Measurements from ENCODE around the gene UBE2E3.

Gene UBE2E3

DNA sequence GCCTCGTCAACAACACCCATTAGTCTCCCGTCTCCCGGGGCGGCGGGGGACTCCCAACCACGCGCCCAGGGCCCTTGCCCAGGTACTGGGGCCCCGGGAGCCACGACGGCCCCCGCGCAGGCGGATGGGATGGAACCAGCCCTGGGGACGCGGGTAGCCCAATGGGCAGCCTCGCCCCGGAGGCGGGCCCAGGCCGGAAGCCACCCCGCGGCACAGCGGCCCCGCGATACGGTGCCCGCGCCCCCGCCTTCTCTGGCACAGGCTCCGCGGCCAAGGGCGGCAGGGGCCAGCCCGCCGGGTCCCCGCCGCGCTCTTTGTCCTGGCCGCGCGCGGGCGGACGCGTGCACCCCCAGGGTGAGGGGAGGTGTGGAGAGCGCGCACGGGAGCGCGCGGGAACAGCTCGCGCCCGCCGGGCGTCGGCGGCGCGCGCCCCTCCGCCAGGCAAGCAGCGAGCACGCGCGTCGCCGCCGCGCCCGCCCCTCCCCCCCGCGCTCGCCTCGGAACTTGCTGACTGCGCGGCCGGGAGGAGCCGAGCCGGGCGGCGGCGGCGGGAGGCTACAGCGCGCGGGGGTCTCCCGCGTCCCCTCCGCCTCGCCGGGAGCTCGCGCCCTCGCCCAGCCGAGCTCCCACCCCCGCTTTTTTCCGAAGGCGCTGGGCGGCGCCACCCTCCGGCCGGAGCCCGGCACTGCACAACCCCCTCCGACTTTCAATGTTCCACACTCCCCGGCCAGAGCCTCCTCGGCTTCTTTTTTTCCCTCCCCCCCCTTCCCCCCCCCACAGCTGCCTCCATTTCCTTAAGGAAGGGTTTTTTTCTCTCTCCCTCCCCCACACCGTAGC is at the start of gene UBE2E3:
Gene UBE2E3 (plus strand): TSS at position 500 of the 837 bp plus-strand sequence. CDS start 1,438 bp downstream, outside the sequence.
- peak; percentile 73 for DNase-seq

DNA sequence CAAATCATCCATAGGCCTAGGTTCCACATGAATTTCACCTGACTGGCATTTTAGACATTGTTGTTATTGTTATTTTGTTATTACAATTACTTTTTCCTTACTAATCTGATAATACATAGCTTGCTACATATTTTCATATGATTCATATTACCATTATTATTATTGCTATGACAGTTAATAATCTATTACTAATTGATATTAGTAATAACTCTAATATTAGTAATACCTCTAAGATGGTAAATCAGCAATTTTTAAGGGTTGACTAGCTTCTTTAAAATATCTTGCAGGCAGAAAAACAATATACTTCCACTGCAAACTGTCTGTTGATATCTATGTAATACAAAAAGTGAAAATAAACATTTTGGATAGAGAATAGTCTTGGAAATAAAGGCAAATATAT is 48.6 kb upstream of the UBE2E3 start:
- no peak for DNase-seq

DNA sequence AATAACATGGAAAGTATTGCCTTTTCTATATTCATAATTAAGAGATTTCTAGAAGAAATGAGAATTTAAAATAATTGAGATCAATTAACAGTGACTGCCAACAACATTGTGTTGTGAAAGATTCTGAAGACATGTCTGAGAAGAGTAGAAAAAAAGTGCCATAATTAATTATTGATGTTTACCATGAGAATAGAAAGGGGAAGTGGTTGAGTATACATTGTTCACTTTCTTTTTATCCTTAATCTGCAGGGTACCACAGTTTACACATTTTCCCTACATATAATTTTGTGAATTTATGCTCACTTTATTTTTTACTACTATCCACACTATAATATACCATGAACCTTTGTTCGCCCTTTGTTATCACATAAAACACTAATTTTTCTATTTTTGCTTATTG is 47.1 kb upstream of the UBE2E3 start:
- DNase-seq: no peak

DNA sequence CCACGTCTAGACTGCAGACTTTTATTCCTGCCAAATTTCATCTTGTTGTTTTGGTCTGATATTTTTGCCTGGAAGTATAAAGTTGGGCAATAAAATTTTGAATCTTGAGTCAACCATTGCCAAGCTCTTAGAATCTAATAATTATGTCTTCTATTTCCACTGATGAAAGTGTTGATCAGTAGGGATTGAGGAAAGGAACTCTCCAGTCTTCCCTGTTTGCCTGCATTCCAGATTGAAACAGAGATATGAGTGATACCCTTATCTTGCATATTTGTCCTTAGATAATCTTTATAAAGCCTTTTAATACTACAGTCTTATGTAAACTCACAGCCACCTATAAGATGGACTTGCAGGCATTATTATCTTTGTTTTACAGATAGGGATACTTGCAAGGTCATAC is 45.5 kb upstream of the UBE2E3 start:
- DNase-seq: no peak

DNA sequence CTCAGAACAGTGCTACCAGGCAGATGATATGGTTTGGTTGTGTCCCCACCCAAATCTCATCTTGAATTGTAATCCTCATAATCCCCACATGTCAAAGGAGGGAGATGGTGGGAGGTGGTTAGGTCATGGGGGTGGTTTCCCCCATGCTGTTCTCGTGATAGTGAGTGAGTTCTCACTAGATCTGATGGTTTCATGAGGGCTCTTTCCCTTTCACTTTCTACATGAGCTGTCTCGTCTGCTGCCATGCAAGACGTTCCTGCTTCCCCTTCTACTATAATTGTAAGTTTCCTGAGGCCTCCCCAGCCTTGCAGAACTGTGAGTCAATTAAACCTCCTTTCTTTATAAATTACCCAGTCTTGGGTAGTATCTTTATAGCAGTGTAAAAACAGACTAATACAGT is 42.9 kb upstream of the UBE2E3 start:
- peak; percentile 66 for DNase-seq

DNA sequence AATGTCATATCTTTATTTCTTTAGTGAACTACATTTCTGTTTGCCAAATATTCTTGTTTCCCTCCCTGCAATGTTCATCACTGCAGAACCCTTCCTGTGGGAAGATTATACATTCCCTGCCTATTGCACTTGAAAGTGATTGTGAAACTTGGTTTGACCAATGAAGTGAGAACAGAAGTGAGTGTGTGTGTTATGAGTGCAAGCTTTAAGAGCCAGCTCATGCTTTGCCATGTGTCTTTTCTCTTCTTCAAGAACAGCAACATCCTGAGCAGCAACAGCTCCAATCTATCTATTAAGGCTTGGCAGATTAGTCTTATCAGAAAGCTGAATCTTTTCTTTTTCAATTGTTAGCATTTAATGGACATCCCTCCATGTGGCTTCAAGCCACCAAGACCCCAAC is 42.0 kb upstream of the UBE2E3 start:
- no peak for DNase-seq

DNA sequence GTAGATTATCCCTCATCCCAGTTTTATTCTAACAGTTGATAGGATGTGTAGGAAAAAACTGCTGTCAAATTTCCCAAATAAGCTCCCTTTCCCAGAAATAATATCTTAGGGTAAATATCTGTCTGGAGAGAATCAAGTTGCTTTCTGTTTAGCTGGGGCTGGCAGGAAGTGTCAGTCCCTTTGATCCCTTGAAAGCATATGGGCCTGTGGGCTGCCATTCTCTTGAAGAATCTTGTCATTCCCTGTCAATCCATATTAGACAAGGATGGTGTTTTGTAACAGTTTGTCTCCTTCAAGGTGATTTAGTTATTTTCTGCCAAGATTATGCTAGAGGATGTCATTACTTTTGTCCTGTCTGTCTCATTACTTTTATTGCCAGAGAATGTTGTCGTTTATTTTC is 37.1 kb upstream of the UBE2E3 start:
- DNase-seq: no peak

DNA sequence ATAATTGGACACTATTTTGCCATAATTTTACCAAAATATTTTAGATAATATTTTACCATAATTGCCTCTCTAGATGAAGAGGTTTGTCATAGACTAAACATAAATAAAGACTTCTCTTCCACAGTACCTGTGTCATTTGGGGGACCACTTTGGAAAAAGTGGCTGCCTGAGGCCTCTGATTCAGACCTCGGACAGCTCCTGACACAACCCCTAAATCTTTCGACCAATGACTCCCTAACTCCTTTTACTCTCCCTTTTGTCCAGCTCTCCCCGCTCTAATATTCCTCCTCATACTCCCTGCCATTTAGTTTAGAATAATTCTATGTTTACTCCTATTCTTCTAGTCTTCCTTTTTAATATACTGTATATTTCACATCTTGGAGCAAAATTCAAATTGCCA is 36.0 kb upstream of the UBE2E3 start:
- DNase-seq: no peak

DNA sequence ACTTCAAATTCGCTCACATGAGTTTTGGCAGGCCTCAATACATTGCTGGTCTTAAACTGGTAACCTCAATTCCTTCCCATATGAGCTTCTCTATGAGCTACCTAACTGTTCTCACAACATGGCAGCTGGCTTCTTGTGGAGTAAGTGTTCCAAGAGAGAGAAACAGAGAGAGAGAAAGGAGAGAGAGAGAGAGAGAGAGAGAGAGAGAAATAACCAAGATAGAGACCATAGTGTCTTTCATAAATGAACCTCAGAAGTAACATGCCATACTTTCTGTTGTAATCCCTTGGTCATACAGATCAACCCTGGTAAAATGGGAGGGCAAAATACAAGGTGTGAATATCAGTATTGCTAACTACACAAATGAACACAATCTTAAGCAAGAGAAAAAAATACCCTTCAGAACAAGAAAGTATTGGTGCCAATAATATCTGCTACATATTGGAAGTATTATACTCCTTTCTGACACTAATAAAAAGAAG is 33.2 kb upstream of the UBE2E3 start:
- DNase-seq: no peak

DNA sequence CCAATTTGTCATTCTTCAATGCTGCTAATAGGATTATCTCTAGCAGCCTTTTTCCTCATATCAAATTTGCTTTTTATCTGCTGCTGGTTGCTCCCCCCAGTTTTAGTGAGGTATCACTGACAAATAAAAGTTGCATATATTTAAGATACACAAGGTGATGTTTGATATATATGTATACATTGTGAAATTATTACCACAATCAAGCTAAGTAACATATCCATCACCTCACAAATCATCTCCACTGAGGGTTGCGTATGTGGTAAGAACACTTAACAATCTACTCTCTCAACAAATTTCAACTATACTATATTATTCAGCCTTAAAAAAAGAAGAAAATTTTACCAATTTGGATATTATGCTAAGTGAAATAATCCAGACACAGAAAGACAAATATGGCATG is 30.5 kb upstream of the UBE2E3 start:
- no peak for DNase-seq

DNA sequence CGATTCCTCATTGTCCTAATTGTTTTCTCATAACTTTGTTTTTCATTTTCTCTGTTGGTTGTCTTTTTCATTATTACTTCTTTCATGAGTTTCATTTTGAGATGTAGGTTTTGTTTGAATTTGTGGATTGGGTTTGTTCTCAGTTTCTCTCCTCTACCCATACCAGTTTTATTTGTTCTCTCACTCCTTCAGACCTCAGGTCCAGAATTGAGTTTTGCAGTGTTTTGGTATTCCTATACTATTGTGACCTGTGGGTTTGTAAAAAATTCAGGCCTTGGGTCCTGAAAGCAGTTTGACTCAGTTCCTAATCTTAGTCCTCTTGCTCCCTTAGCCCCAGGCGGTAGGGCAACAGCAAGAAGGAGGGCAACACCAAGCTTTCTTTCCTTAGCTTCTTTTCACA is 28.3 kb upstream of the UBE2E3 start:
- DNase-seq: no peak

DNA sequence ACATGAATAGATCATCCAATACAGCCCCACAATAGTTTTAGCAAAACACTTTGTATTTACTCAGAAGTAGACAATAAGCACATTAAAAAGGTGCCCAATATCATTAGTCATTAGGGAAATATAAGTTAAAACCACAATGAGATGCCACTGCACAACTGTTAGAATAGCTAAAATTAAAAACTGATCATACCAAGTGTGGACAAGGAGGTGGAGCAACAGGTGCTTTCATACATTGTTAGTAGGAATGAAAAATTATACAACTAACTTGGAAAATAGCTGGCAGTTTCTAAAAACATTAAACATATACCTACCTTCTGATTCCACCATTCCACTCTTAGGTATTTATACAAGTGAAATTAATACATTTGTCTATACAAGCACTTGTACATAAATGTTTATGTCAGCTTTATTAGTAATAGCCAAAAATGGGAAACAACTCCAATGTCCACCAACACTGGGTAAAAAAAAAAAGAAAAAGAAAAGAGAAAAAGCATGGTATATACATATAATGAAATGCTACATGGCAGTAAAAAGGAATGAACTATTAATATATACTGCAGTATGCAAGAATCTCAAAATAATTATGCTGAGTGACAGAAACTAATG is 27.6 kb upstream of the UBE2E3 start:
- DNase-seq: no peak

DNA sequence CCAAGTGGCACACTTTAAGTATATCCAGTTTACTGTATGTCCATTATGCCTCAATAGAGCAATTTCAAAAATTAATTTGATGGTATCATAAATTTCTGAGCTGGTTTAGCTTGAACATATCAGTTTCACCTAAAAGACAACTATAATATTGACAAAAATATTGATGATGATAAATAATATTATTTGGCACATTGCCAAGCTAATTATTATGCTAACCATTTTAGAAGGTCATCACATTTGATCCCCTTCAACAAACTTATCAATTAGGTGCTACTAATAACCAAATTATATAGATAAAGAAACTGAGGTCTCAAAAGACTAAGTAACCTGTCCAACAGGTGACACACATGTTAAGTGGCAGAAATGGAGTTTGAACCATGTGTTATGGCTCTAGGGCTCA is 26.9 kb upstream of the UBE2E3 start:
- no peak for DNase-seq

DNA sequence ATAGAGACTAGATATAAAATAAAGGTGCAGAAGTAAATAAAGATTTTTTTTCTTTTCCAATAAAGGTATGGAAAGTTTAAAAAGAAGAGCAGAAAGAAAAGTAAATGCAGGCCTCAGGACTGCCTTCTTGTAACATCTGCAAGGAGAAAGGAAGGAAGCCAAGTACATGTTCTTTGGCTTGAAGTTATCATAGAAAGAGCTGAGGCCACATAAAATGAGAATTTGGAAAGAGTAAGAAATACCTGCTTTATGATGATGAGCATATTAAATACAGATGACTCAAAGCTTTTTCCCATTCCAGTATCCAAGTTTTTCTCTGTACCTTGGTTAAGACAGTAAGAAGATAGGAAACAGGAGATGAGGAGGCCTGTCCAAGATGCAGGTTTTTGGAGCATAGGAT is 25.3 kb upstream of the UBE2E3 start:
- DNase-seq: no peak

DNA sequence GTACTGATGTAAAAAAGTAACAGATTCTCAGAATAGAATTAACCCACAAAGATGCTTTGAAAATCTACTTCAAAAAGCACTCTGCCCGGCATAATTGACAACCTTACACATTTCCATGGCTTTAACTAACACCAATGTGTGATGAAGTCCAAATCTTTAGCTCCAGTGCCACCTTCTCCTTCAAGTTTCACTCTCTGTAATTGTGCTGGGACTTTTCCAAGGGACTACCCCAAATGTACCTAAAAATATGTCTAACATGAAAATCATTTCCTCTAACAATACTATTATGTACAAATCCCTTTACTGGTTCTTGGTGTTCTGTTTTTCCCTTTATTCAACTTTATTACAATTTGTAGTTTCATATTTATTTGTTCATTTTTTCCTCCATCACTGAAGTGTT is 20.6 kb upstream of the UBE2E3 start:
- DNase-seq: no peak

DNA sequence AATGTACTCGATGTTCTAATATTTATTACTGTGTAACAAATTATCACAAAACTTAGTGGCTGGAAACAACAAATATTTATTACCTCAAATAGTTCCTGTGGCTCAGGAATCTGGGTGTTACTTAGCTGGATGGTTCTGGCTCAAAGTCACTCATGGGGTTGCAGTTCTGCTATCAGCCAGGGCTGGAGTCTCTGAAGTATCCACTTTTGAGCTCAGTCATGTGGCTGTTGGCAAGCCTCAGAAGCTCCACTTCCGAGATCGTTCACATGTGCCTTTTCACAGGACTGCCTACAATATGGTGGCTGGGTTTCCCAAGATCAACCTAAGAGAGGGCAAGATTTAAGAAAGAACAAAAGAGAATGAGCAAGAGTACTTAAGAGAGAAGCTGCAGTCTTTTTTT is 19.4 kb upstream of the UBE2E3 start:
- no peak for DNase-seq

DNA sequence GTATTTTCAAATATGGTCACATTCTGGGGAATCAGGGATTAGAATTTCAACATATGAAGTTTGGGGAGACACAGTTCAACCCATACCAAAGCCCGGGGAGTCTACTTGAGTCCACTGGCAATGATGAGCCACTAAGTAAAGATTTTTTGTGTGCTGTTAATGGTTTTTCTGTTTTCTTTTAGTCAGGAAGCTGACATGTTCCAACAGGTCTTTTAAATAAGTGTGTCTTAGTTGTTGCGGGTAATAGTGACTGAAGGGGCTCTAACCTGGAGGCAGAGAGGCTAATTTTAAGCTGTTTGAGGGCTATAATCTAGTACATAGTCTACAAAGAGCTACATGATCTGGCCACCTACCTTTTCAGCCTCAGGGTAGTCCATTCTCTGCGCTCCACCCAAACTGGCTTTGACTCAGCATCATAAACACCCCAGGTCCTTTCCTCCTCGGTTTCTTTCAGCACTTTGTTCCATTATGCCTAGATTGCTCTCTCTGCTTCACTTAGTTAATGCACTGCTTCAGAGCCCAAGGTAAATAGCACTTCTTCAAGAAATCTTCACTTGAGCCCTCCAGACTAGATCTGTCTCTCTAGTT is 17.6 kb upstream of the UBE2E3 start:
- no peak for DNase-seq

DNA sequence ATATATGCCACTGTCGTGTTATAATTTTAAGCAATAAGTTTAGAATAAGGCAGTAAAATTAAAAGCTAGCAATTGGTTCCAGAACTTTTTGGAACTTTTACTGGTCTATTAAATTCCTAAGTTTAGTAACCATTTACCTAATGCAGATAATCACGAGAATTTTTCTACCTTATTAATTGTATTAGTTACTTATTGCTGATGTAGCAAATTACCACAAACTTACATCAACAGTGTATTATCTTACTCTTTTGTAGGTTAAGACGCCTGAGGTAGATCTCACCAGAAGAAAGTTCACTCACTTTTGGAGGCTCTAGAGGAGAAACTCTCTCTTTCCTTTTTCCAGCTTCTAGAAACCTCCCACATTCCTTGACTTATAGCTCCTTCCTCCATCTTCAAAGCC is 14.0 kb upstream of the UBE2E3 start:
- DNase-seq: no peak

DNA sequence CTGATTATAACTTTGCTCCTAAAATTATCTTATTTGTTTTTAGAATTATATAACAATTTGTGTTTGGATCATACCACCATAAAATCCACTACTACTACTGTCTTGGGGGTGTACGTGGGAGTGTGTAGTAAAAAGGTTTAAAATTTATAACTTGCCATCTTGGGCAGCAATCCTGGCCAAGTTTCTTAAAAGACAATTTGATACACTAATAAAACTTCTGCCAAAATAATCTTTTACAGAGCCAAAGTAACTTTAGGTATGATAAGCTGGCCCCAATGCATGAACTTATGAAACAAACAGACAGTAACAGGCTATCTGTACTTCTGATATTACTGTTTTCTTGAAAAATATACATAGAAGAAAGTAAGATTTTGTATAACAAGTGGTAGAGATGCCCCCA is 11.3 kb upstream of the UBE2E3 start:
- DNase-seq: no peak

DNA sequence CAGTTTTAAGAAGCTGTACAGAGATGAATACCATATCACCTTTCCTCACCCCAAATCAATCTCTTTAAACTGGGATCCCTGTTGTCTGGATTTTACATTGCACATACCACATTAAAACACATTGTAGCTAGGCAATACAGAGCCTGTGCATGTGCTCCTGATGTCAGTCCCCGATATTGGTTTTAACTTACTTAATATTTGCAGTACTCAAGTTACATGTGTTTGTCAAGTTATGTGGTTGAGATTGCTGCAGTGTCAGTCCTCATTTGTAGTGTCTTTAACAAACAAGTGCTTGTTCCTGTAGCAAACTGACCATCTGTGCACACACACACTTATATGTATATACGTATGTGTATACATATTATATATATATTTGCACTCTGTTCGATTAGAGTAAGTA is 10.4 kb upstream of the UBE2E3 start:
- no peak for DNase-seq

DNA sequence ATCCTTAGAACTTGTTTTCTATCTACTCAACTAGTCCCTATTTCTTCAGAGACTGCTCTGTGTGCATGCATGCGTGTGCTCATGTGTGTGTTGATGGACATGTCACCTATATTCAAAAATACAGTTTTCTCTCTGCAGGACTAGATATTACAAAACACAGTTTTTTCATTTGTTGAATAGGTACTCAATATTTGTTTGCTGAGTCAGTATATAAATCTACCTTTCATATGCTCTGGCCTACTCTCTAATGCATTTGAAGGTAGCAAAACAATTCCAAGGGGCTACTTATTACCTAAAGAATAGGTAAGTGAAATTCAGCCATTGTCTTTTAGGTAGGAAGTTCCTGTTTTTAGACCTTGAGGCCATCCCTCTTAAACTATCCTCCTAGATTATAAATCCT is 8.6 kb upstream of the UBE2E3 start:
- no peak for DNase-seq

DNA sequence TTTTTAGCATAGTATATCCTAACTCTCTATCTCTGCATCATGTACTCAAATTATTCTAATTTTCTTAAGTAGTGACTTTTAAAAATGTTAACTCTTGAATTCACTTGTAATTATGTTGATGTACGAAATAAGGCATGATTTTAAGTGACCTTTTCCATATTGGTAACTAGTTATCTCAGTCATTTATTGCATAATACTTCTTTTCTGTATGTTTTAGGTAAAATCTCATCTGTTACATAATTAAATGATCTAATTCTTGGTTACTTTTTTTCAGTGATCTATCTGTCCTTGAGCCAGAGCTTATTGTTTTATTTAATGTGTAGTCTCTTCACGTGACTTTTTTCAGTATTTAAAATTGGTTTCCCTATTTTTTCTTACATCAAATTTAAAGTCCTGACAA is 4.8 kb upstream of the UBE2E3 start:
- no peak for DNase-seq

DNA sequence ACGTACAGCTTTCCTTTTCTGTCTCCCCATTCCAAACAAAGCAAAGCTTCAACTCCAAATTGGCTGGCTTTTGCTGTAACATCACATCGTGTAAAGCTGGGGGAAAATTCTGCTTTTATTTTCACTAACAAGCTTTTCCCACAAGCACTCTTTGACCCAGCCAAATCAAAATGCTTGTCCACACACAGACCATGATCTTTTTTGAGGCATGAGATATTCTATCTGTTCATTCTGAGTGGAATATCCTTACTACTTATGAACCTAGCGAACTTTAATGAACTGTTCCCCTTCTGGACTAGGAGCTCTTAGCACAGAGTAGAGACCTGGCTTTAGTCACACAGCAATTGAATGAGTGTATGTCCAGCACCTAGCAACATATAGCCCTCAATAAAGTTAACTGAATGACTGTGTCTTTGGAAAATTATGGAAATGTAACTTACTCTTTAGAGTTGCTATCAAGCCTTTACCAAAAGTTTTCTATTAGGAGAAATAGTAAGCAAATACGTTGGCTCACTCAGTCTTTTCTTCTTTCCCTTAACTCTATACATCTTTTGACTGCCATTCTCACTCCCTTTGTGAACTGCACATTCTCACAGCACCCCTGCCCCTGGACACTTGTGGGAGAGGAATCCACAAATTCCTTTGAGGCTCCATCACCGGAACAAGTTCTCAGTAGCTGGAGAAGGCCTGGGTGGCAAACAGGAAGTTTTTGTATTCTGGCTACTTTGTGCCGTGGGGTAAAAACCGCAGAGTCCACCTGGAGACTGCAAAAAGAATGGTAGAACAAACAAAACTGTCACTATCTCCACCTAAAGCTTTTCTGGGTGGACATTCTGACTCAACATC is 1.3 kb upstream of the UBE2E3 start:
- DNase-seq: no peak

Data from inflammatory macrophage treated with lipopolysaccharide for 4 hours (primary cell).